Tibial nerve (tissue), 4 donors: ENCODE measurements around the gene SELPLG. TPM values are rescaled to one million over a fixed set of nuclear protein-coding genes. Genes with fewer than 3 reads are reported as not detected.

Experiments used
- DNase-seq, 2 donors: peaks; one replicate each; pipeline ENCODE4 v3.0.0-alpha.2; 2019; ENCODE audit warnings: low spot score in 2 of 2
- H3K27ac ChIP-seq, 4 donors: fragments of 200-600 bp; sonication (generic) in 3 of 4; one replicate each; pipeline ENCODE4 v1.5.1; 2017 to 2019; ENCODE audit warnings: mild to moderate bottlenecking in 1 of 4
- H3K27me3 ChIP-seq, 2 donors: fragments of 200-600 bp; sonication (generic) in 1 of 2; one replicate each; pipeline versions ENCODE4 v1.5.1 to v1.6.0; 2017 to 2019
- H3K36me3 ChIP-seq, 3 donors: fragments of 200-600 bp; sonication (generic); one replicate each; pipeline ENCODE4 v1.5.1; 2018 to 2019
- H3K4me1 ChIP-seq, 4 donors: fragments of 200-600 bp; sonication (generic) in 3 of 4; one replicate each; pipeline ENCODE4 v1.5.1; 2017 to 2019
- H3K4me3 ChIP-seq, 4 donors: fragments of 200-600 bp; sonication (generic) in 3 of 4; one replicate each; pipeline ENCODE4 v1.5.1; 2017 to 2019; ENCODE audit warnings: mild to moderate bottlenecking in 1 of 4, moderate library complexity in 1 of 4
- H3K9me3 ChIP-seq, 4 donors: fragments of 200-600 bp; sonication (generic) in 3 of 4; one replicate each; pipeline ENCODE4 v1.5.1; 2017 to 2019
- EP300 ChIP-seq, 2 donors: sonication (generic); formaldehyde crosslinking; IDR thresholded peaks; one replicate each; pipeline ENCODE4 v1.6.1; 2017; ENCODE audit warnings: antibody characterized with exemption in 2 of 2, mild to moderate bottlenecking in 1 of 2
- POLR2A ChIP-seq, 2 donors: fragments of 450-650 bp; IDR thresholded peaks; one replicate each; pipeline ENCODE4 v1.6.1; 2017; ENCODE audit warnings: antibody characterized with exemption in 2 of 2, mild to moderate bottlenecking in 2 of 2, moderate library complexity in 2 of 2
- WGBS, 2 donors: methylation state at CpG; one replicate each; pipeline ENCODE4 v1.1.5; 2018; 5-methylcytosine and 5-hydroxymethylcytosine counted together
- total RNA-seq, 4 donors: library from RNA; depleted of rRNA; stranded (reverse); fragments of >200 nt; gene quantifications; one replicate each; pipeline ENCODE4 v1.1.0, GENCODE V29; 2016
- TF ChIP-seq, protein P1 (sequence below), 5 experiments: fragments of 200-600 bp in 3 of 5; fragments of 450-650 bp in 2 of 5; sonication (generic) in 3 of 5; IDR thresholded peaks; one replicate each; pipeline ENCODE4 v1.5.1; 2016 to 2019; ENCODE audit warnings: antibody characterized with exemption in 5 of 5, mild to moderate bottlenecking in 3 of 5, moderate library complexity in 2 of 5

Gene SELPLG
- total RNA-seq, 4 donors from 2014 or later = 4.5 to 15.1 (median 9.2) TPM

DNA sequence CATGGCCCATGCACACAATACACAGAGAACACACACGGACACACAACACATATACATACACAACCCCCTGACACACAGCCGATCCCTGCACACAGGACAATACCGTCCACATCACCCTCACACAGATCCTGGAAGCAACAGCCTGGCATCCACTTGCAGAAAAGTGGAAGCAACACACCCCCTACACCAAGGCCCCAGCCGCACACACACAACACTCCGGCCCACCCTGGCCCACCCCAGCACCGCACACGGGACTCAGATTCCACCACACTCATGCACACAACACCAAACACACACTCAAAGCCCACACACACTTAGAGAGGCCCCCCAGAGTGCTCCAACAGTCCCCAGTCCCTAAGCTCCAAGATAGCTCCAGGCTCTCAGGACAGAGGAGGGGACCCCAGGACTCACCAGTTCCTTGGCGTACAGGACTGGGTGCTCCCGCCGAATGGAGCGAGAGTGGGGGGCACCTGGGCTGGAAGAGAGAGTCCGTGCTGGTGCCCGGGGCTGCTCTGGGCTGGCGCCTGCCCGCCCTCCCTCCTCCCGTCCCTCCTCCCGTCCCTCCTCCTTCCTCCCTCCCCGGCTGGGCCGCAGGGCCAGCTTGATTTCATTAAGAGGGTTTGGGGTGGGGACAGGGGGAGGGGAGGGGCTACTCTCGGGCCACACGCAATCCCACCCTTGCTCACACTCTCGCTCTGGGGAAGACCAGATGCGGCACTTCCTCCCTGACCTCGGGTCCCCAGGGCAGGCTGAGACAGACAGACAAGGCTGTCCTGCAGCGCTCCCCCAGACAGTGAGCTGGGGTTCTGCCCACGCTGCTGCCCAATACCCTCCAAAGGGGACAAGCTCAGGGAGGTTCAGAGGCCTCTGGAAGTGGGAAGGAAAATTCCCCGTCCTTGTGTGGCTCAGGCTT is 35.9 kb downstream of the SELPLG start, which contains the start of gene TMEM119:
TMEM119 (minus strand) TSS at position 526 of the 913 bp plus-strand sequence. CDS start 5,701 bp downstream, outside the sequence.
- Histone ChIP-seq H3K27ac (peak within 1 kb of the TSS in 3 of 4 donors; percentile 26 to 77 (median 72)), H3K4me3 (peak within 1 kb of the TSS; percentile 9 to 51 (median 18)), H3K27me3 (no peaks in the 10 kb centered on the region), H3K36me3 (no peaks in the 10 kb centered on the region), H3K4me1 (peaks cover 0 to 22% (median 0%) of the 10 kb centered on the region in 4 donors), H3K9me3 (no peaks in the 10 kb centered on the region)
- WGBS, 2 donors = 14 to 24% methylated on average over 20 to 25 of the region's 27 CpGs
- no peak for DNase-seq
- TF ChIP-seq, protein P1, sequence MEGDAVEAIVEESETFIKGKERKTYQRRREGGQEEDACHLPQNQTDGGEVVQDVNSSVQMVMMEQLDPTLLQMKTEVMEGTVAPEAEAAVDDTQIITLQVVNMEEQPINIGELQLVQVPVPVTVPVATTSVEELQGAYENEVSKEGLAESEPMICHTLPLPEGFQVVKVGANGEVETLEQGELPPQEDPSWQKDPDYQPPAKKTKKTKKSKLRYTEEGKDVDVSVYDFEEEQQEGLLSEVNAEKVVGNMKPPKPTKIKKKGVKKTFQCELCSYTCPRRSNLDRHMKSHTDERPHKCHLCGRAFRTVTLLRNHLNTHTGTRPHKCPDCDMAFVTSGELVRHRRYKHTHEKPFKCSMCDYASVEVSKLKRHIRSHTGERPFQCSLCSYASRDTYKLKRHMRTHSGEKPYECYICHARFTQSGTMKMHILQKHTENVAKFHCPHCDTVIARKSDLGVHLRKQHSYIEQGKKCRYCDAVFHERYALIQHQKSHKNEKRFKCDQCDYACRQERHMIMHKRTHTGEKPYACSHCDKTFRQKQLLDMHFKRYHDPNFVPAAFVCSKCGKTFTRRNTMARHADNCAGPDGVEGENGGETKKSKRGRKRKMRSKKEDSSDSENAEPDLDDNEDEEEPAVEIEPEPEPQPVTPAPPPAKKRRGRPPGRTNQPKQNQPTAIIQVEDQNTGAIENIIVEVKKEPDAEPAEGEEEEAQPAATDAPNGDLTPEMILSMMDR (IDR thresholded peaks at IDR 0.05) = no peak
- no peak for TF ChIP-seq EP300 (IDR thresholded peaks at IDR 0.05)
- no peak for TF ChIP-seq POLR2A (IDR thresholded peaks at IDR 0.05)

DNA sequence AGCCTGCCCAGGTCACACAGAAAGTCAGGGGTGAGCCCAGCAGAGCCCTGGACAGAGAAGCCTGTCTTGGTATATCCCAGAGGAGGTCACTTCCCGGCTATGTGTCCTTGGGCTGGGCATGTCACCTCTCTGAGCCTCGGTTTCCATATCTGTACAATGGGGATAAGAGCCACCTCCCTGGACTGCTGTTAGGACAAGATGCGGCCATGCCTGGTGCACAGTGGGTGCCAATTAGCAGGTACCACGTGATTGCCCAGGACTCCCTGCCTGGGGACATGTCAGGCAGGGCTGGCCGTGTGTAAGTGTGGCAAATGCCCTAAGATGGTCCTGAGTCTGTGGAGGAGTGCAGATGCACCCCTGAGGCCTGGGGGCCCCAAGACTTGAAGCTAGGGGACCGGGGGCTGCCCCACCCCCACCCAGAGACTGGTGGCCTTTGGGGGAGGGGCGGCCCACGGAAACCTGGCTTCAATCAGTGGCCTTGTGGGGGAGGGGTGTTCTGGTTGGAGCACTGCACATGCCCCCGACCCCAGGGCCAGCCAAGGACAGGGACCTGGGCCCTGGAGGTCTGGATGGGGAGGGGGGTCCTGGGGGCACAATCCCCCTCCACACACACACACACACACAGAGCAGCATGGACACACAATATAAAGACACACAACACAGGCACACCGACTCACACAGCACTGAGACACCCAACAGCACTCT is 36.7 kb downstream of the SELPLG start:
- Histone ChIP-seq H3K4me3 (peak overlapping the region; percentile 9 to 51 (median 18)), H3K9me3 (no peaks in the 10 kb centered on the region), H3K27ac (peak overlapping the region in 3 of 4 donors; percentile 26 to 77 (median 72)), H3K27me3 (no peaks in the 10 kb centered on the region), H3K36me3 (no peaks in the 10 kb centered on the region), H3K4me1 (peaks cover 0 to 22% (median 0%) of the 10 kb centered on the region in 4 donors)
- WGBS, 2 donors = 34 to 39% methylated on average over 6 to 10 of the region's 10 CpGs
- TF ChIP-seq POLR2A (IDR thresholded peaks at IDR 0.05) (no peak), EP300 (IDR thresholded peaks at IDR 0.05) (no peak)
- TF ChIP-seq, protein P1 (IDR thresholded peaks at IDR 0.05) = no peak
- no peak for DNase-seq

DNA sequence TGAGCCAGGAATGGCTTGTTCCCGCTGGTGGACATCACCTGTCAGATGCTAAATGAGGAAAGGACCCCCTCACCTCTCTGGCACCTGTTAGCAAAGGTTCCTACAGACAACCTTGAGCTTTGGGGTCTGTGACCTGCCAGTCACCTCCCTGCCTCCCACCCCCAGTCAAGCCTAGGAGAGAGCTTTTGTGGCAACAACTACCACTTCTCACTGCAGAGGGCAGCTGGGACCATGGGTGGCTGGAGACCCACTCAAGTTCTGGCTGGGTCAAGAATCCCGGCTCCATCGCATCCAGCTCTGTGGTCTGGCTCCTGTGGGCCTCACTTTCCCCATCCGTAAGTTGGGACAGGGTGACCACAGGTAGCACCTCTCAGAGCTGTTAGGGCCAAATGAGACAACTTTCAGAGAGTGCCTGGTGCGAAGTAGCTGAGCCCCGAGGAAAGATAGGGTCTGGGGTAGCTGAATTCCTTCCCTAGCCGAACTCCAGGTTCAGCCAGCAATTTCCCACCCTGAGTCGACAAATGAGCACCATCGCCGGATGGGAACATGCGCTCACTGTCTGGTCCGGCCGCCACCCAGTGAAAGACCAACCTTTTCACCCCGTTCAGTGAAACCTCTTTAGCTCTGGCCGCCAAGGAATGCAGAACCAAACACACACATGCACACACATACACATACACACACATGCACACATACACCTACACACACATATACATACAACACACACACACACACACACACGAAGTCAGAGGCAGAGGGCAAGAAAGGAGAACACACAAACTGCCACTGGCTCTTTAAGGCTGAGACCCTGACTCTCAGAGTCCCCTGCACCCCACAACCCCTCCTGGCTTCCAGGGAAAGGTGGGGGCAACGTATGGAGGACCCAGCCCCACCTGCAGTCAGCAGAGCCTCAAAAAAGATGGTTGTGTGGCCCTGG is 37.7 kb downstream of the SELPLG start:
- Histone ChIP-seq H3K36me3 (no peaks in the 10 kb centered on the region), H3K4me1 (peaks cover 0 to 22% (median 0%) of the 10 kb centered on the region in 4 donors), H3K4me3 (peak overlapping the region; percentile 9 to 51 (median 18)), H3K27ac (peak overlapping the region in 3 of 4 donors; percentile 26 to 77 (median 72)), H3K9me3 (no peaks in the 10 kb centered on the region), H3K27me3 (no peaks in the 10 kb centered on the region)
- TF ChIP-seq, protein P1 (IDR thresholded peaks at IDR 0.05) = no peak
- TF ChIP-seq EP300 (IDR thresholded peaks at IDR 0.05) (no peak), POLR2A (IDR thresholded peaks at IDR 0.05) (no peak)
- no peak for DNase-seq
- 56 to 62% methylated on average over 15 to 16 of the region's 17 CpGs for WGBS, 2 donors

DNA sequence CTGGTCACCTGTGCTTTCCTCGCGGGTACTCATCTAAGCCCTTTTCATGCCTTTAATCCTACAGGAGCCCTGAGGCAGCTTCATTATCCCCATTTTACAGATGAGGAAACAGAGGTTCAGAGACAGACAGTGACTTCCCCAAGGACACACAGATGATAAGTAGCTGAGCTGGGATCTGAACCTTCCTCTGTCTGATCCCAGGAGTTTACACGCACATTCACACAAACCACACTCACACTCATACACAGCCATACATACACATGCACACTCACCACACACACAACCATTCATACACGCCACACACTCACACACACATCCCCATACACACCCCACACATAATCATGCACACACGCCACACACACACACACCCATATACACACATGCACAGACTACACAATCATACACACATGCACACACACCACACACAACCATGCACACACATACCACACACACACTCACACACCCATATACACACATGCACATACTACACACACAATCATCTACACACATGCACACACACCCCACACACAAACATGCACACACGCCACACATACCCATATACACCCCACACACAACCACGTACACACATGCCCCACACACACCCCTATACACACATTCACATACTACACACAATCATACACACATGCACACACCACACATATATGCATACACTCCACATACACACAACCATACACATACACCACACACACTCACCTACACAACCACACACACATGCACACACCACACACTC is 38.6 kb downstream of the SELPLG start:
- Histone ChIP-seq H3K27me3 (no peaks in the 10 kb centered on the region), H3K27ac (peak overlapping the region in 2 of 4 donors; percentile 12 to 26), H3K36me3 (no peaks in the 10 kb centered on the region), H3K4me1 (peaks cover 0 to 22% (median 0%) of the 10 kb centered on the region in 4 donors), H3K9me3 (no peaks in the 10 kb centered on the region), H3K4me3 (no peak overlapping the region)
- 93% methylated on average over 7 of the region's 7 CpGs for WGBS, 2 donors
- no peak for TF ChIP-seq POLR2A (IDR thresholded peaks at IDR 0.05)
- no peak for TF ChIP-seq EP300 (IDR thresholded peaks at IDR 0.05)
- TF ChIP-seq, protein P1 (IDR thresholded peaks at IDR 0.05) = no peak
- DNase-seq = no peak
